RCC 7860 (cell line): Measurements from ENCODE around the gene BTG2.
"Not testable (repeated sequence)": the region's sequence is repeated elsewhere in the genome, so short reads cannot be mapped to it uniquely, and the experiment has no call there.

Source experiments
- DNase-seq: peaks from one replicate; pipeline ENCODE4 v3.0.0-alpha.2; 2015; ENCODE audit warnings: low spot score
- FAIRE-seq: peaks from 2 replicates; lab custom pipeline; 2012; peaks lifted over from hg19 to GRCh38; lab: Jason Lieb, UNC

Gene BTG2

DNA sequence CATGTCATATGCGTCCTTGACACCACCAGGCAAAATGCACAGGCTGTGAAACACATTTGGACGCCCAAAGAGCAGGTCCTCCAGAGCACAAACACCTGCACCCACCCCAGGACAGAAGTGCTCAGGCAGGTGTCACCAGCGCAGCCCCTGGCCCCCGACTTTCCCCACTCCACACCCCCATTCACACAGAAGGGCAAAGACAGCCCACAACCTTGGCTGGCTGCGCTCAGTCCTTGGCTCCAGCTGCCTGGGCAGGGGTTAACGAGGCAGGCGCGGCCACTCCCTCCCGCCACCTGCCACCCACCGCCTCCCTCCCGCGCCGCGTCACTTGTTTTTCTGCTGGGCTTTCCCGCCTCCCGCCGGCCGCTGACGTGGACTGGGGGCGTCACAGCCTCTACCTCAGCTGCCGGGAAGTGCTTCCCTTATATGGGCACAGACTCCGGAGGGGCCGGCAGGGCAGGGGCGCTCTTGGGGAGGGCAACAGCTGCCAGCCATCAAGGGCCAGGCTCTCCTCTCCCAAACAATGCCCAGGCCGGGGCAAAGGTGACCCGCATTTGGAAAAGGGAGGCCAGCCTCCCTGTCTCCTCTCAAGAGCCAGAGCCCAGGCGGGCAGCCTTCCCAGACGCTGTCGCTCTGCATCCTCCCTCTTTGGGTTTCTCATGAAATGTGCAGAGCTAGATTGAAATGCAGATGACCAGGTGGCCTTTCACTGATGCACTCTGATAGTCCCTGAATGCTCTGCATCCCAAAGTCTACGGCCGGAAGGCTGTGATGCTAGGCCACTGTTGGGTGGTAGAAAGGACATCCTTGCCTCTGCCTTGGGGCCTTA, 14.8 kb upstream of the BTG2 start:
- DNase-seq (no peak), FAIRE-seq (no peak)

DNA sequence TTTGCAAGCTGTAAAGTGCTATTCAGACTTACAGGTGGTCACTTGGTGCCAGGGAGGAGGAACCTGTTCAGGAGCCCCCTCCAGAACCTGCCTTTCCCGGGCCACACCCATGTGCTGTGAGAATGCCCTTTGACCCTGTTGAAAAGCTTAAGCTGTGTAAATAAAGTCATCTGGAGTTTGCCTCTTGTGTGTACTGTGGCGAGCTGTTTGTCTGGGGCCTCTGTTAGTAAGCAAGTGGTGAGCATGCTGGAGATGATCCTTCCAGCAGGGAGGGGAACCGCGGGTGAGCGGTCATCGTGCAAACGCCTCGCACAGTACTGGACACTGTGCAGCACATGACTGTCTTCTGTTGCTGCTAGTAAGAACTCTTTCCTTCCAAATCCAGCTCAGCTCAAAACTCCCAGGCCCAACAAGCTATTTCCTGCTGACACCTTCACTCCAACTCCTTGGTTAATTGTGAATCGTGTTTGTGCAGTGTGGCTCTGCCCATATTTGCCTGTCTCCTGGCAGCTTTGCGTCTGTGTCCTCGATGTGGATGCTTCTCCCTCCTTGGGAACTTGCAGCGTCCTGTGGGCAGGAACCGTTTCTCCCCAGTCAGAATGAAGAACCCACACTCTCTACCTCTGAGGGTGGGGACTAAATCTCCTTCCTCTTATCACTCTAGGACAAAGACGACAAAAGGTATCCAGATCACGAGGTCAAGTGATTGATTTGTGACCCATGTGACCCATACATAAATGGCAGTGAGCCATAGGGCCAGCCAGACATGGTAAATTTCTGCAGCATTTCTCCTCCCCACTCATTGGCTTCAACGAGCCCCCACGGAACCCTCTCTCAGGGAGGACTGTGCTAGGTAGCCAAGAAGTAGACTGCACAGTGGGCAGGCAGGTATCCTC, 13.9 kb upstream of the BTG2 start:
- FAIRE-seq: no peak
- DNase-seq: no peak

- DNase-seq: no peak
- no peak for FAIRE-seq
Measured at GRCh38 chr1:203295796-203296195, 9.5 kb upstream of the BTG2 start.

DNA sequence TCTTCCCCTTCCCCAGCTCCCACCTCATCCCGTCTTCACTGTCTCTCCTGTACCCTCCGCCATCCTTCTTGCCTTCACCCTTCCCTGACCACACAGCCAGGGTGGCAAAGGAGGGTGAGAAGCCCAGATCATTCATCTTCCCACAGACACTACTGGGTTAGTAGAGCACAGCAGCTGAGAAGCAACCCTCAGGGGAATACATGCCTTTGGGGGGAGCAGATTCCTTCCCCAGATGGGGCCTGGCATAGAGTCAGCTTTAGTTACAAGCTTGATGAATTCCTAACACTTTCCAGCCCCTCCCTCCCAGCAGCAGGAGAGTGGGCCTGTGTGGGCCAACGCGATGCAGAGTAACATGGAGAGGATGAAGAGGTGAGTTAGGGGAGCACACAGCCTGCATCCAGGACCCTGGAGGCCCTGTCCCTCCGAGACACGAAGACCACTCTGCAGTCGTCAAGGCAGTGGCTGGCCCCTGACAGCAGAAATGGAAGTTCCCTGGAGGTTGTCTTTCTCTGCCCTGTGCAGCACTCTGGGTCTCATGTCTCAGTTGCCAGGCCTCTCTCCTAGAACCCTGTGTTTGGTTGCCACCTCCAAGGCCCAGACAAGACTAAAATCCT, 8.8 kb upstream of the BTG2 start:
- FAIRE-seq: no peak
- DNase-seq: no peak

DNA sequence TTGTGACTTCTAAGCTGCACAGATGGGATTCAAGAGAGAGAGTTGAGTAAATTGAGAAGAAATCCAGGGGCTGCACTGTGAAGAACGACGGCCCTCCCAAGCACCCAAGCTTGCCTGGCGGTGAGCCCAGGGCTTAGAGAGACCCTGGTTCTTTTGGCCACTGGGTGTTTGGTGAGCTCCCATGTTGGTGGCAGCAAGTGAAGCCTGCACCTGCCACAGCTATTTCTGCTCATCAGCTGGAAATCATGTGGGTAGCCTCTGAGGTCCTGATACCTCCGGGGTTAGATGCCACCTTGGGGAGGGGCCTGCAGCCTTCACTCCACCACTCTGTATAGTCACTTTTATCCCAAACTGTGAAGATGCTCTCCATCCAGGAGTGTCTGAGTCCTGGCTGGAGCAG, 6.2 kb upstream of the BTG2 start:
- DNase-seq (no peak), FAIRE-seq (no peak)

- not testable (repeated sequence) for FAIRE-seq, DNase-seq
Measured at GRCh38 chr1:203299719-203300429, 5.4 kb upstream of the BTG2 start.

- DNase-seq (no peak), FAIRE-seq (no peak)
Measured at GRCh38 chr1:203300441-203301330, 4.6 kb upstream of the BTG2 start.

DNA sequence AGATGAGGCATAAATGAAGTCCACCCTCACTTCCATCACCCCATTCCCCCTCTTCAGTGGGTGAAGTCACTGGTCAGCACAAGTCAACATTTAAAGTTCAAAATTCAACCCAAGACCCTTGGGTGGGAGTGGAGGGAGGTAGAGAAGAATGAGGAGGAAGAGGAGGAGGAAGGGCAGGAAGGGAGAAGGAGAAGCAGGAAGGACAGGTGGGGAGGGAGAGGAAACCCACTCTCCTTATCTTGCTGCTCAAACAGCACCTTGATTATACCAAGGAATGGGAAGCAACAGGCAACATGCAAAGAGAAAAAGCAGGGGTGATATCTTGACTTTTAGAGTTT, 4.0 kb upstream of the BTG2 start:
- no peak for DNase-seq
- FAIRE-seq: no peak

- DNase-seq (no peak), FAIRE-seq (no peak)
Measured at GRCh38 chr1:203302456-203302855, 2.9 kb upstream of the BTG2 start.

DNA sequence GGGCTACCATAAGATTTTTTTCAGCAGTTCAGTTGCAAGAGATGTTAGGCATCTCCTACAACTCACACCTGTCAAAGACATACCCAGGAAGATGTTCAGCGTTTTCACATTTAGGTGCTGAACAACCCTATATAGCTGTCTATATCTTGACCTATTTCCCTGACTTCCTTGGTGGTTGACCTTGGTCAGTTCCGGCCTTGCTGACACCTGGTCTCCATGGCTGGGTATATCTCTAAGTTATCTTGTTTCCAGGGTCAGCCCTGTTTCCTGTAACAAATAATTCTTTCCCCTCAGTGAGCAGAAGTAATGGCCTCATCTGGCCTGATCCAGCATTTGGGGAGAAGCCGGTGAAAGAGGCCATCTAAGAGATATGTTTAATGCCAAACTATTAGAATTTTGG, 2.4 kb upstream of the BTG2 start:
- DNase-seq: no peak
- FAIRE-seq: no peak

DNA sequence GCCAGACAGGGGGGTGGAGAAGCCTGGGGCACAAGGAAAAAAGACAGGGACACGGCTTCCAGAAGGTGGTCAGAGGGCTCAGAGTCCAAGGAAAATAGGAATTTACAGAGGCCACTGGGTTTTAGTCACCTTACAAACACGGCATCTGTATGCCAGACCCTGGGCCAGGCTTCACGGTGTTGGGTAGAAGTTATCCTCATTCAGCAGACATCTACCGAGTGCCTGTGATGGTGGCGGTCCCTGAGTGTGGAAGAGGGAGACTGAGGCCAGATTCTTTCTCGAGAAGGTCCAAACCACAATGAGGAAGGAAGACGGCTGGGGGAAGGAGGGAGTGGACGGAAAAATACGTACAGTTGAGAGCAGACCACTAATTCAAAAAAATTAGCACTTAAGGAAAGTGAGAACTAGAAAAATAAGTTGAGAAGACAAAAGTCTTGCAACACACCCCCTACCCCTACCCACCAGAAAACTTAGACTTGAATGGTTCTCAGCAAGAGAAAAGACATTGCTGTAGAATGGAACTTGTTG, 864 bp upstream of the BTG2 start:
- DNase-seq (no peak), FAIRE-seq (no peak)

- DNase-seq (no peak), FAIRE-seq (no peak)
Measured at GRCh38 chr1:203305809-203306088, 430 bp downstream of the BTG2 start.

- peak; percentile 51 for DNase-seq
Measured at GRCh38 chr1:203306089-203306964, 1.0 kb downstream of the BTG2 start.

DNA sequence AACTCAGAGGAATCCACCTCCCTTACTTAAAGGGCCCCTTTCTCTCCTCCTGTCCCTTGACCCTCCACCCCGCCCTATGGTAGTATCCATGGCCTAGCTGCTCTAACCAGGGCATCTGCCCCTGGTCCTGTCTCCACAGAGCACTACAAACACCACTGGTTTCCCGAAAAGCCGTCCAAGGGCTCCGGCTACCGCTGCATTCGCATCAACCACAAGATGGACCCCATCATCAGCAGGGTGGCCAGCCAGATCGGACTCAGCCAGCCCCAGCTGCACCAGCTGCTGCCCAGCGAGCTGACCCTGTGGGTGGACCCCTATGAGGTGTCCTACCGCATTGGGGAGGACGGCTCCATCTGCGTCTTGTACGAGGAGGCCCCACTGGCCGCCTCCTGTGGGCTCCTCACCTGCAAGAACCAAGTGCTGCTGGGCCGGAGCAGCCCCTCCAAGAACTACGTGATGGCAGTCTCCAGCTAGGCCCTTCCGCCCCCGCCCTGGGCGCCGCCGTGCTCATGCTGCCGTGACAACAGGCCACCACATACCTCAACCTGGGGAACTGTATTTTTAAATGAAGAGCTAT, 1.7 kb downstream of the BTG2 start:
- FAIRE-seq (no peak), DNase-seq (no peak)

More at GRCh38 chr1:203306089-203306964, 1.0 kb downstream of the BTG2 start:
- FAIRE-seq: no peak

- DNase-seq (no peak), FAIRE-seq (no peak)
Measured at GRCh38 chr1:203307641-203308126, 2.4 kb downstream of the BTG2 start.

DNA sequence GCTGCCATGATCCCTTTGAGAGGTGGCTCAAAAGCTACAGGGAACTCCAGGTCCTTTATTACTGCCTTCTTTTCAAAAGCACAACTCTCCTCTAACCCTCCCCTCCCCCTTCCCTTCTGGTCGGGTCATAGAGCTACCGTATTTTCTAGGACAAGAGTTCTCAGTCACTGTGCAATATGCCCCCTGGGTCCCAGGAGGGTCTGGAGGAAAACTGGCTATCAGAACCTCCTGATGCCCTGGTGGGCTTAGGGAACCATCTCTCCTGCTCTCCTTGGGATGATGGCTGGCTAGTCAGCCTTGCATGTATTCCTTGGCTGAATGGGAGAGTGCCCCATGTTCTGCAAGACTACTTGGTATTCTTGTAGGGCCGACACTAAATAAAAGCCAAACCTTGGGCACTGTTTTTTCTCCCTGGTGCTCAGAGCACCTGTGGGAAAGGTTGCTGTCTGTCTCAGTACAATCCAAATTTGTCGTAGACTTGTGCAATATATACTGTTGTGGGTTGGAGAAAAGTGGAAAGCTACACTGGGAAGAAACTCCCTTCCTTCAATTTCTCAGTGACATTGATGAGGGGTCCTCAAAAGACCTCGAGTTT, 3.1 kb downstream of the BTG2 start:
- DNase-seq (no peak), FAIRE-seq (no peak)

- no peak for FAIRE-seq
- DNase-seq: no peak
Measured at GRCh38 chr1:203308923-203309331, 3.6 kb downstream of the BTG2 start.
